K562 (cell line): ENCODE data around the gene APOBEC3C. TPM values are rescaled to one million over a fixed set of nuclear protein-coding genes. Genes with fewer than 3 reads are reported as not detected.

Experiments used
- ATAC-seq: fragments of 200-7000 bp; cut with Tn5 transposase; 3 replicates; pipeline ENCODE4 v1.9.1; 2020; ENCODE audit warnings: moderate library complexity
- BruUV-seq: library from RNA; stranded (reverse); fragments of 400-500 nt; replicated peaks from 2 replicates; lab custom pipeline; 2021; lab: Mats Ljungman, UMichigan
- CTCF ChIA-PET: fragments of 300-600 bp; formaldehyde crosslinking; extraction: SDS; loops from one replicate; lab custom pipeline; 2021; ENCODE audit warnings: low intra/inter-chr PET ratio; lab: Yijun Ruan, JAX
- POLR2A ChIA-PET: fragments of 300-600, 350-650 bp; sonication (Branson Sonifier 250); formaldehyde crosslinking; extraction: SDS; loops from one replicate; lab custom pipeline; 2021; ENCODE audit warnings: antibody characterized with exemption, inconsistent platforms; lab: Yijun Ruan, JAX
- DNase-seq, 4 experiments: peaks; one replicate each; pipeline versions ENCODE4 v3.0.0 to v3.0.0-alpha.2; 2011 to 2018; ENCODE audit warnings: low spot score in 3 of 4, mixed read lengths in 3 of 4; ENCODE audit errors: extremely low read depth in 1 of 4
- FAIRE-seq: peaks from 2 replicates; lab custom pipeline; 2011; peaks lifted over from hg19 to GRCh38; lab: Jason Lieb, UNC
- H2AFZ ChIP-seq: 2 replicates; pipeline ENCODE4 v1.6.0; 2011; ENCODE audit warnings: low read depth, low read length, control low read depth, inconsistent platforms
- H3K27ac ChIP-seq: fragments of 200-600 bp; 3 replicates; pipeline ENCODE4 v1.8.0; 2011; ENCODE audit warnings: low read depth, mild to moderate bottlenecking, control low read depth, inconsistent platforms, low read length, moderate library complexity, mixed read lengths; ENCODE audit errors: extremely low read depth
- H3K27me3 ChIP-seq, 2 experiments: fragments of 300-600 bp in 1 of 2; 2 replicates in 1 of 2; 3 replicates in 1 of 2; pipeline versions ENCODE4 v1.6.0 to v1.8.0; 2011; ENCODE audit warnings: inconsistent platforms in 2 of 2, low read length in 2 of 2, mild to moderate bottlenecking in 1 of 2, mixed read lengths in 1 of 2, moderate library complexity in 1 of 2; ENCODE audit not compliant: control insufficient read depth in 2 of 2, insufficient read depth in 2 of 2
- H3K36me3 ChIP-seq: fragments of 300-600 bp; 3 replicates; pipeline ENCODE4 v1.8.0; 2011; ENCODE audit warnings: mild to moderate bottlenecking, low read length, inconsistent platforms; ENCODE audit not compliant: control insufficient read depth, insufficient read depth
- H3K4me1 ChIP-seq, 2 experiments: fragments of 200-600 bp in 1 of 2; replicated peaks in 1 of 2; 2 replicates in 1 of 2; 3 replicates in 1 of 2; pipeline versions ENCODE4 v1.5.1 to v1.8.0; 2011; ENCODE audit warnings: inconsistent platforms in 2 of 2, low read length in 2 of 2, mild to moderate bottlenecking in 1 of 2, mixed read lengths in 1 of 2, moderate library complexity in 1 of 2; ENCODE audit not compliant: control insufficient read depth in 2 of 2, insufficient read depth in 2 of 2
- H3K4me2 ChIP-seq: 2 replicates; pipeline ENCODE4 v1.6.1; 2011; ENCODE audit warnings: low read length, control low read depth, inconsistent platforms, mixed read lengths; ENCODE audit not compliant: insufficient read depth
- H3K4me3 ChIP-seq: fragments of 200-600 bp; sonication (generic), shearing (Covaris generic); 2 replicates; pipeline ENCODE4 v1.5.1; 2016; ENCODE audit warnings: control low read depth, inconsistent platforms
- H3K79me2 ChIP-seq: fragments of 200-600 bp; 3 replicates; pipeline ENCODE4 v1.8.0; 2011; ENCODE audit warnings: low read length, inconsistent platforms; ENCODE audit not compliant: control insufficient read depth, insufficient read depth
- H3K9ac ChIP-seq, 2 experiments: 2 replicates each; pipeline versions ENCODE4 v1.6.0 to v1.6.1; 2011; ENCODE audit warnings: low read depth in 2 of 2, low read length in 2 of 2, control low read depth in 1 of 2, inconsistent platforms in 1 of 2, mild to moderate bottlenecking in 1 of 2, mixed read lengths in 1 of 2; ENCODE audit not compliant: insufficient read depth in 1 of 2
- H3K9me1 ChIP-seq: one replicate; pipeline ENCODE4 v1.6.0; 2011; ENCODE audit warnings: inconsistent platforms, mild to moderate bottlenecking, low read length, moderate library complexity; ENCODE audit not compliant: control insufficient read depth, insufficient read depth
- H3K9me3 ChIP-seq: replicated peaks from 2 replicates; pipeline ENCODE4 v1.5.1; 2011; ENCODE audit warnings: low read depth, low read length, inconsistent platforms; ENCODE audit not compliant: control insufficient read depth, insufficient read depth
- H4K20me1 ChIP-seq: replicated peaks from 2 replicates; pipeline ENCODE4 v1.6.1; 2011; ENCODE audit warnings: low read length, inconsistent platforms, mixed read lengths; ENCODE audit not compliant: control insufficient read depth, insufficient read depth
- ATF6 ChIP-seq: sonication (generic); formaldehyde crosslinking; IDR thresholded peaks from 2 replicates; pipeline ENCODE4 v1.4.0; 2020; ENCODE audit warnings: mild to moderate bottlenecking, missing genetic modification reagents
- ZNF263 ChIP-seq: sonication (generic); formaldehyde crosslinking; IDR thresholded peaks from 2 replicates; pipeline ENCODE4 v1.8.0; 2022; ENCODE audit warnings: mild to moderate bottlenecking, missing genetic modification reagents, borderline replicate concordance
- WGBS: fragments of 100-300 bp; shearing (Covaris generic); methylation state at CpG from one replicate; pipeline ENCODE4 v1.1.6; 2016; ENCODE audit warnings: low coverage, mixed read lengths; ENCODE audit not compliant: insufficient coverage; ENCODE audit errors: missing lambda C conversion rate; 5-methylcytosine and 5-hydroxymethylcytosine counted together
- in situ Hi-C: fragments of 300-500 bp; cut with MboI; formaldehyde crosslinking; loops from 4 replicates; pipeline ENCODE4 v1.15.0; 2018; ENCODE audit warnings: inconsistent platforms, mixed read lengths
- intact Hi-C: fragments of 100-400 bp; cut with micrococcal nuclease; formaldehyde crosslinking; loops from 2 replicates; pipeline ENCODE4 v1.14.2; 2022
- polyA plus RNA-seq, 8 experiments: library from polyadenylated mRNA; depleted of rRNA in 4 of 8; stranded (reverse) in 5 of 8; unstranded in 3 of 8; fragments of >200 nt; fragmentation: Nextera tagmentation in 2 of 8; fragmentation: Illumina TruSeq in 1 of 8; extraction: Ambion mirVana in 2 of 8; extraction: Trizol in 1 of 8; gene quantifications; 2 replicates each; pipeline versions ENCODE4 v1.2.1 to v1.2.3, GENCODE V29; 2011 to 2014; ENCODE audit warnings: inconsistent platforms in 1 of 8, missing spikeins in 1 of 8
- total RNA-seq, 7 experiments: library from RNA; depleted of rRNA in 6 of 7; stranded (reverse); fragments of >200 nt in 6 of 7; fragmentation: Illumina TruSeq in 2 of 7; extraction: Trizol in 2 of 7; gene quantifications; 2 replicates each; pipeline versions ENCODE4 v1.2.1 to v1.2.3, GENCODE V29; 2011 to 2021; ENCODE audit warnings: low replicate concordance in 1 of 7

APOBEC3C gene
- total and polyA plus RNA-seq, 9 of the 15 experiments (the other 6 are each of a cell fraction or from before 2014, with no cell fraction given) = 12.4 to 285 (median 55.5) TPM

- POLR2A ChIA-PET = interaction anchor here (0.9 kb wide), 1 partner anchor 10 kb away, joined by 3 read pairs; no protein-coding TSS in a partner anchor
- WGBS = 89% methylated on average over 3 of the region's 4 CpGs
- CTCF ChIA-PET = no interaction called here
These were observed 13.7 kb downstream of the APOBEC3C start for GRCh38 chr22:39027717-39028116.

More at GRCh38 chr22:39027717-39028116, 13.7 kb downstream of the APOBEC3C start:
- H3K27me3 ChIP-seq = no peaks in the 10 kb centered on the region
- TF ChIP-seq ZNF263 (CRISPR knock-in tag) (peak; percentile 95), ATF6 (CRISPR knock-in tag) (no peak)
- TF ChIP-seq, all 486 proteins: peak for 1
- H3K9me1 ChIP-seq = no peaks in the 10 kb centered on the region
- H3K4me3 ChIP-seq = no peak overlapping the region
- BruUV-seq = no TSS peak
- DNase-seq = no peak
- peaks cover 21% of the 10 kb centered on the region; the same call in 1 of the 3 replicates for H3K36me3 ChIP-seq
- H2AFZ ChIP-seq = no peak overlapping the region
- in situ Hi-C loops = no loop called here
- FAIRE-seq = no peak
- no peaks in the 10 kb centered on the region for H4K20me1 ChIP-seq
- no peaks in the 10 kb centered on the region for H3K9me3 ChIP-seq
- intact Hi-C loops = no loop called here
- ATAC-seq = no peak
- H3K4me1 ChIP-seq = peaks cover 3 to 15% of the 10 kb centered on the region in 2 experiments; a peak in 3 of 5 replicates
- H3K9ac ChIP-seq = no peak overlapping the region
- H3K27ac ChIP-seq = no peak overlapping the region
- no peak overlapping the region for H3K4me2 ChIP-seq
- H3K79me2 ChIP-seq = no peaks in the 10 kb centered on the region
